BE2C (cell line): Measurements from ENCODE around the gene CACNA2D3.

Experiments
- DNase-seq: peaks from one replicate; pipeline ENCODE4 v3.0.0-alpha.2; 2020
- H3K27me3 ChIP-seq: fragments of 250-450 bp; sonication (Bioruptor Pico); 2 replicates; pipeline ENCODE4 v1.5.1; 2020; ENCODE audit warnings: mild to moderate bottlenecking
- H3K36me3 ChIP-seq: fragments of 250-450 bp; sonication (Bioruptor Pico); 2 replicates; pipeline ENCODE4 v1.5.1; 2020; ENCODE audit warnings: mild to moderate bottlenecking
- H3K4me1 ChIP-seq: fragments of 250-450 bp; sonication (Bioruptor Pico); 2 replicates; pipeline ENCODE4 v1.5.1; 2020
- H3K4me3 ChIP-seq: 2 replicates; pipeline ENCODE4 v1.5.1; 2011; ENCODE audit warnings: low read depth, low read length
- H3K9me3 ChIP-seq: fragments of 250-450 bp; sonication (Bioruptor Pico); 2 replicates; pipeline ENCODE4 v1.5.1; 2020
- TF ChIP-seq, protein P1 (sequence below): IDR thresholded peaks from 2 replicates; pipeline ENCODE4 v1.5.1; 2012; ENCODE audit warnings: mild to moderate bottlenecking, low read depth, low read length

The CACNA2D3 gene

DNA sequence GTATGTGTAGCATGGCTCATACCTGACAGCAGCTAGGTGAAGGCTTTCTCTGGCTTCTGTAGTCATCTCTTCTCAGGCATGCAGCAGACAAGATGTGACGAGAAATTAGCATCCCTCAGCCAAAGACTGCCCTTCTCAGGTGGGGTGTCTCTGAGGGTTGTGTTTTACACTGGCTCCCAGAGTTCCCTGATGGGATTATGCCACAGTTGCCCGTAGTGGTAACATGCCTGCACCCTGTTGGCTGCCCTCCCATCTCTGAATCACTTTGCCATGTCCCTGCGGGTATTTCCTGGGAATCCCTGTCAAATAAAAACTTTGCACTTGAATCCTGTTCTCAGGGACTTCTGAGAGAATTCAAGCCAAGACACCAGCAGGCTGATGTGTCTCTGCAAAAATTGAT, 735.0 kb downstream of the CACNA2D3 start:
- TF ChIP-seq, protein P1, sequence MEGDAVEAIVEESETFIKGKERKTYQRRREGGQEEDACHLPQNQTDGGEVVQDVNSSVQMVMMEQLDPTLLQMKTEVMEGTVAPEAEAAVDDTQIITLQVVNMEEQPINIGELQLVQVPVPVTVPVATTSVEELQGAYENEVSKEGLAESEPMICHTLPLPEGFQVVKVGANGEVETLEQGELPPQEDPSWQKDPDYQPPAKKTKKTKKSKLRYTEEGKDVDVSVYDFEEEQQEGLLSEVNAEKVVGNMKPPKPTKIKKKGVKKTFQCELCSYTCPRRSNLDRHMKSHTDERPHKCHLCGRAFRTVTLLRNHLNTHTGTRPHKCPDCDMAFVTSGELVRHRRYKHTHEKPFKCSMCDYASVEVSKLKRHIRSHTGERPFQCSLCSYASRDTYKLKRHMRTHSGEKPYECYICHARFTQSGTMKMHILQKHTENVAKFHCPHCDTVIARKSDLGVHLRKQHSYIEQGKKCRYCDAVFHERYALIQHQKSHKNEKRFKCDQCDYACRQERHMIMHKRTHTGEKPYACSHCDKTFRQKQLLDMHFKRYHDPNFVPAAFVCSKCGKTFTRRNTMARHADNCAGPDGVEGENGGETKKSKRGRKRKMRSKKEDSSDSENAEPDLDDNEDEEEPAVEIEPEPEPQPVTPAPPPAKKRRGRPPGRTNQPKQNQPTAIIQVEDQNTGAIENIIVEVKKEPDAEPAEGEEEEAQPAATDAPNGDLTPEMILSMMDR, result no peak
- no peaks in the 10 kb centered on the region for H3K9me3 ChIP-seq
- no peaks in the 10 kb centered on the region for H3K4me1 ChIP-seq
- no peaks in the 10 kb centered on the region for H3K36me3 ChIP-seq
- no peak overlapping the region for H3K4me3 ChIP-seq
- no peak for DNase-seq
- no peaks in the 10 kb centered on the region for H3K27me3 ChIP-seq

DNA sequence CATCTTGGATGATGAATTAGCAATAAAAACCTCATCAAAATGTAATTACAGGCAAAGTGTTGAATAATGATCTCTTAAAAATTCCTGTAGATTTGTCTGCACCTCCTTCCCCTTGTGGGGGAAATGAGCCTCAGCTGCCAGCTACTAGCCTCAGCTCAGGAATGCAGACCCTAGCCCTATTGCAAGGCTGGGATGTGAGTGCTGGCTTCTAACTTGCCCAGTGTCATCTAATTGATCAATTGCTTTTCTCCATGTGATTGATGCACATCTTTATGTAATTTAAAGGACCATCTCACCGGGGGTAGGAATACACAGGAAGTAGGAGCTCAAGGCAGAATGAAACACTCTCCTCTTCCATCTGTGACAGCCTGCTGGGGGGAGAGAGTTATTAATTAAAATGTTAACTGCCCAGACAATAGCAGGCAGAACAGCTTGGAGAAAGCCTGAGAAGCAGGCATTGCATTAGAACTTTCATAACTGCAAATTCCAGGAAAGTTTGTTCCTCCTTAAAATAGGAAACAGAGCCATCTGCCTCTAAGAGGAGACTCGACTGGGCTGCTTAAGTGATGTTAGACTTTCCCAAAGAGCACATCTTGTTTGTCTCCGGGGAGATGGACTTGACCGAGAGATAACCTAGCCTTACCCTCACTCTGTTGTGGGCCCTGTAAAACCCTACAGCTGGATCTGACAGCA, 735.9 kb downstream of the CACNA2D3 start:
- Histone ChIP-seq H3K4me1 (no peaks in the 10 kb centered on the region), H3K27me3 (no peaks in the 10 kb centered on the region), H3K4me3 (no peak overlapping the region), H3K9me3 (no peaks in the 10 kb centered on the region), H3K36me3 (no peaks in the 10 kb centered on the region)
- no peak for DNase-seq
- TF ChIP-seq, protein P1, result no peak

DNA sequence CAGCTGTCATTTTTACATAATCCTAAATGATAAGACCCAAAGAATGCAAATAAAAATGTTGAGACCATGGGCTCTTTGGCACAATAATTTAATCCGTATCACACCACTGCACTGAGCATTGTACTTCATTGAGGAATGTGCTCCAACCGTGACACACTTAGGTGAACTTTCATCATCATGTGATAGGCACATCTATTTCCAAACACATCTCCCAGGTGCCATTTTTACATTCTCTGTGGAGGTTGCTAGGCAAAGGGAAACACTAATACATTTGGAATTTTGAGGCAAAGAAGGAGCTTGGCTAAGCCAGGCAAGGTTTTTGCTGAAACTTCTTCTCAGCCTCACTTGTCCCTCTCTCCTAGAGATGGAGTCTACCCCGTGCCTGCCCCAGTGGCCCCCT, 736.8 kb downstream of the CACNA2D3 start:
- Histone ChIP-seq H3K4me1 (no peaks in the 10 kb centered on the region), H3K4me3 (no peak overlapping the region), H3K36me3 (no peaks in the 10 kb centered on the region), H3K9me3 (no peaks in the 10 kb centered on the region), H3K27me3 (no peaks in the 10 kb centered on the region)
- DNase-seq, result no peak
- TF ChIP-seq, protein P1, result no peak

DNA sequence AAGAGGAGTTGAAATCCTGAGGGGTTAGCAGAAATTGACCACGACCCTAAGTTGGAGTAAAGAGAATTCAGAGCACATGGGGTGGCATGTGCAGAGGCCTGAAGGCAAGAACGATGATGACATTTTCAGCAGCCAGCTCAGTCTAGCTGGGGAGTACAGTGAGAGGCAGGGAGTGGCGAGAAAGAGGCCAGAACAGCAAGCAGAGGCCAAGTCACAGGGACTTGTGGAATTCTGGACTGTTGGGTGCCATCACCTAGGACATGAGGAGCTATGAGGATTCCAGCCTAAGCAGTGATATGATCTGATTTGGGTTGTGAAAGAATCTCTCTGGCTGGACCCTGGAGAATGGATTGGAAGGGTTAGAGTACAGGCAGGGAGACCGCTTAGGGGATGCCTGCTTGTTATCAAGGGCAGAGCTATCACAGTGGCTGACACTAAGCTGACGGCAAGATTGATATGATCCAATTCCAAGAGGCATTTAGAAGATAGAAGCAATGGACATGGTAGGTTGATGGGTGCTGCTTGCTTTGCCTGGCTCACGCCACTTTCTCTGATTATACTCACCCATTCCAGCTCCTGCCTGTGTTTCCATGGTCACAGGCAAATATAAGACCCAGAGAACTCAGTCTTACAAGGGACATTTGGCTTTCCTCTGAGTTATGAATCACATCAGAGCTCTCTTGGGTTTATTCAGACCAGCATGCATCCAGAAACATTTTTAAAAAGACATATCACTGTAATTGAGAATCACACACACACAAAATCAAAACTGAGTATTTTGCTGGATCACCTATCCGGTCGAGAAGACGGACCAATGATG, 739.1 kb downstream of the CACNA2D3 start:
- DNase-seq, result no peak
- H3K9me3 ChIP-seq, result no peaks in the 10 kb centered on the region
- H3K36me3 ChIP-seq, result no peaks in the 10 kb centered on the region
- no peak overlapping the region for H3K4me3 ChIP-seq
- H3K27me3 ChIP-seq, result no peaks in the 10 kb centered on the region
- no peaks in the 10 kb centered on the region for H3K4me1 ChIP-seq
- TF ChIP-seq, protein P1, result no peak

DNA sequence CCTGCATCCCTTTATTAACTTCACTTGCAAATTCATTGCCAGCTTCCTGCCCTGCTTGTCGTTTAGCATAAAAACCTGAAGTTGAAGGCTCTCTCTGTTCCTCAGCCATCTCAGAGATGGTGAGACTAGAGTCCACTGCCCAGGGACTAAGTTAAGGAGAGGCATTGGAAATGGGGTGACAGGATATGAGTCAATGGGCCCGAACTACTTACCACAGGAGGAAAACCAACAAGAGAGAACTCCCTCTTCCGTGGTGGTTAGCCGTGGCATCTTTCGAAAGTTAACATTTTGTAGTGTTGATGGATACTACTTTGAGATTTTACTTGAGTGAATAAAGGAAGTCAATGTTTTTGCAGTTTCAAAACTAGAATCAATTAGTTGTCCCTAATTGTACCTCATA, 740.2 kb downstream of the CACNA2D3 start:
- no peak for DNase-seq
- Histone ChIP-seq H3K4me1 (no peaks in the 10 kb centered on the region), H3K4me3 (no peak overlapping the region), H3K27me3 (no peaks in the 10 kb centered on the region), H3K36me3 (no peaks in the 10 kb centered on the region), H3K9me3 (no peaks in the 10 kb centered on the region)
- TF ChIP-seq, protein P1, result no peak

DNA sequence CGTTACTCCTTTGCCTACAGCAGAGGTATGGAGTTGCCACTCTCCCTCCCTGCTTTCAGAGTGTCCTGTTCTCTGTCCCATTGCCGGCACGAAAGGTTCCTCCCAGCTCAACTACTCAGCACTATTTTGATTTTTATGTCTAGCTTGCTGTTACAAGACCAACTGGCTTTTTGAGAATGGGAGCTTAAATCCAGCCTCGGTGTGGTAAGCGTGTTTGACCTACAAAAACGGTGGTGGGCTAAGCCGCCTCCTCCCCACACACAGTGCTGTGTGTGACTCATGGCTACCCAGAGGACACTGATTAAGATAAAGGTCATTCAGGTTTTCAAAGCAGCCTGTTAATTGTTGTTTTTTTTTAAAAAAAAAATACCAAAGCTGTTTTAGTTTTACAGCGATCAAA, 741.0 kb downstream of the CACNA2D3 start:
- H3K27me3 ChIP-seq, result no peaks in the 10 kb centered on the region
- H3K4me1 ChIP-seq, result no peaks in the 10 kb centered on the region
- no peak for DNase-seq

More for the DNA sequence above, 741.0 kb downstream of the CACNA2D3 start:
- no peaks in the 10 kb centered on the region for H3K36me3 ChIP-seq
- no peaks in the 10 kb centered on the region for H3K9me3 ChIP-seq
- TF ChIP-seq, protein P1, result no peak
- no peak overlapping the region for H3K4me3 ChIP-seq
